ENCODE results near the gene LDLRAD2.

GRCh38 chr1:21783679-21784603 is 28.1 kb upstream of the LDLRAD2 start:
- TF ChIP-seq POLR2A (IDR thresholded peaks at IDR 0.05; ENCODE audit: low read depth, low read length), result no peak
- no peak for TF ChIP-seq POLR2AphosphoS5 (IDR thresholded peaks at IDR 0.05; ENCODE audit: low read depth, low read length)
- no peak for TF ChIP-seq TAF1 (IDR thresholded peaks at IDR 0.05; ENCODE audit: borderline replicate concordance, low read depth, low read length)
